AG04449 (cell line): Measurements from ENCODE around the gene LGALS3BP.

Experiments
- CTCF ChIA-PET: fragments of 350-600 bp; formaldehyde crosslinking; extraction: SDS; loops from one replicate; lab custom pipeline; 2021; ENCODE audit warnings: antibody characterized with exemption; lab: Yijun Ruan, JAX
- POLR2A ChIA-PET: fragments of 400-600, 350-600 bp; formaldehyde crosslinking; extraction: SDS; loops from one replicate; lab custom pipeline; 2020; ENCODE audit warnings: antibody characterized with exemption, inconsistent platforms; lab: Yijun Ruan, JAX
- DNase-seq: peaks from one replicate; pipeline ENCODE4 v3.0.0-alpha.2; 2010; ENCODE audit warnings: low read depth, low spot score
- H3K4me3 ChIP-seq: 2 replicates; pipeline ENCODE4 v1.5.1; 2011; ENCODE audit warnings: low read depth, mild to moderate bottlenecking, control low read depth, low read length
- CTCF ChIP-seq: IDR thresholded peaks from one replicate; pipeline ENCODE4 v1.5.1; 2011; ENCODE audit warnings: mild to moderate bottlenecking, moderate library complexity, low read length, control low read depth, inconsistent platforms; ENCODE audit not compliant: insufficient read depth; ENCODE audit errors: missing control alignments

LGALS3BP gene

DNA sequence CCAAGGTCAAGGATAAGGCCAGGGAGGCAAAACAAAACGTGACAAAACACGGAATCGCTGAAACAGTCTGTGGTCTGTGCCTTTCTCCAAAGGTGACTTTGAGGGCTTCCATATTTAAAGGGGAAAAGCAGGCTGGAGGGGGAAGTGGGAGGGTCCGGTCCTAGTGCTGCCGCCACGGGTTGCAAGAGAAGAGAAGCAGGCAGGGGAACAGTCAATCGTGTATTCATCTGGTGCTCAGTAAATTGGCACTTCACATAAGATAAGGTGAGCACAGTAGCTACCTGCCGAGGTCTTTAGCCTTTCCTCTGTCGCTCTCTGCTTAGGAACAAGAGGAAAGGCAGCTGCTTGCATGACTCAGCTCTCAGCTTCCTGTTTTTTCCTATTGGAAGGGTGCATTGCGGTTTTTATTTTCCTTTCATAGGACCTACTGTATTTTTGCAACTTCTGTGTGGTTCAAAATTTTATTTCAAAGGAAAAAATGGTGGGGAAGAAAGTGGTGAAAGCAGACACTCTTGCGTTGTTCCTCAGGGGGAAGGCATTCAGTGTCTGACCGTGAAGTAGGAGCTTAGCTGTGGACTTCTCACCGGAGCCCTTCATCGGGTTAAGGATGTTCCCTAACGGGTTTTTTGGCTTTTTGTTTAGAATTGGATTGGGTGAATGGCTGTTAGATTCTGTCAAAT, 7.1 kb upstream of the LGALS3BP start:
- H3K4me3 ChIP-seq = peak overlapping the region; percentile 42
- TF ChIP-seq CTCF = no peak
- POLR2A ChIA-PET = no interaction called here
- DNase-seq = no peak
- CTCF ChIA-PET = interaction anchor here (1.1 to 3.0 kb wide), 4 partner anchors 9 to 21 kb away, joined by 3 to 18 read pairs (median 4); no protein-coding TSS in a partner anchor

- ChIA-PET CTCF (interaction anchor here (1.0 to 3.0 kb wide), 4 partner anchors 9 to 15 kb away, joined by 3 to 18 read pairs (median 4); no protein-coding TSS in a partner anchor), POLR2A (no interaction called here)
- DNase-seq = no peak
- H3K4me3 ChIP-seq = no peak overlapping the region; the same call in 1 of the 2 replicates
- TF ChIP-seq CTCF = no peak
Measured at GRCh38 chr17:78986048-78986648, 6.4 kb upstream of the LGALS3BP start.

DNA sequence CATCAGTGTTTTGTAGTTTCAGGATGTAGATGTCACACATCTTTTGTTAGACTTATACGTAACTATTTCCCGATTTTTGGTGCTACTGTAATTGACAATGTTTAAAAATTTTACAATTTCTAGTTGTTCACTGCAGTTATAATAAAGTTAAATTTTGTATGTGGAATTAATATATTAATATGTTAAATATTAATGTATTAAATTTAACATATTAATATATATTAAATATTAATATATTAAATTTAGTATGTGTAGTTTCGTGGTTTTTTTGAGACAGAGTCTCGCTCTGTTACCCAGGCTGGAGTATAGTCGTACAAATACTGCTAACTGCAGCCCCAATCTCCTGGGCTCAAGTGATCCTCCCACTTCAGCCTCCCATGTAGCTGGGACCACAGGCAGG, 5.7 kb upstream of the LGALS3BP start:
- CTCF ChIA-PET = interaction anchor here (1.0 to 3.0 kb wide), 2 partner anchors 10 to 14 kb away, joined by 3 to 18 read pairs; no protein-coding TSS in a partner anchor
- POLR2A ChIA-PET = no interaction called here
- no peak for DNase-seq
- no peak for TF ChIP-seq CTCF
- H3K4me3 ChIP-seq = no peak overlapping the region

DNA sequence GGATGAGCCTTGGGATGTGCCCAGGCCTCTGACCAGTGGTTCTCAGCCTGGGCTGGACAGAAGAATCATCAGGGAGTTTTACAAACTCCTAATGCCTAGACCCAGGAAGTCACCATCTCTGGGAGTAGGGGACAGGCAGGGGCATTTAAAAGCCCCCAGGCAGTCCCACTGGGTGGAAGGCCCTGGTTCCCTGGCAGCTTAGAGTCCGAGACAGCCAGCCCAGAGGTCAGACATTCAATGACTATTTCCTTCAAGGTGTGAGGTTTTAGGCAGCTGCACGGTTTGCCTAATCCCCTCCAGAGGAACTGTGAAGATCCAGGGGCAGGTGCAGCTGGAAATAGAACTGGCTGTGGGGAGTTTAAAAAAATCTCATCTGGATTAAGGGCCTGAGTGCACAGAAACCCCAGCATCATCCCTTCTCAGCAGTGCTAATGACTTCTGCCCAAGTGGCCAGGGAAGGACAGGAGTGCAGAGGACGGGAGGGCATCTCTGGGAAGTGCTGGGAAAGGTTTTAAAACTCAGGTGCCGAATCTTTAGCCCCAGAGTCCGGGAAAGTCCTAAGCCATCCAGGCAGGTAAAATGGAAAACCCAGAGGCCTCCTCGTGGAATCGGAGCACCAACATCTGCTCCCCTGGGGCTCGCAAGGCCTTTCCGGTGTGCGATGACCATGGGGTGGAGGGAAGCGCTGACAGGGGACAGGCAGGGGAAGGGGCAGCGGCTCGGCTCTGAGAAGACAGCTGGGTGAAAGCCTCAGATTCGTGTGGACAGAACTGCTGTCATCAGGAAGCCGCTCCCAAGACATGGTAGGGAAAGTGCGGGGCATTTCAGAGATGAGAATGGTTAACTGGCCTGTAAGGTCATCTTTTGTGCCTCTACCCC, 1.5 kb upstream of the LGALS3BP start:
- no peak overlapping the region for H3K4me3 ChIP-seq
- CTCF ChIA-PET = interaction anchor here (1.0 to 5.3 kb wide), 3 partner anchors 10 to 116 kb away, joined by 7 to 35 read pairs (median 28); no protein-coding TSS in a partner anchor
- DNase-seq = no peak
- POLR2A ChIA-PET = no interaction called here
- no peak for TF ChIP-seq CTCF

GRCh38 chr17:78980624-78980972, 875 bp upstream of the LGALS3BP start:
- ChIA-PET CTCF (interaction anchor here (1.0 to 5.3 kb wide), 3 partner anchors 9 to 115 kb away, joined by 7 to 35 read pairs (median 28); no protein-coding TSS in a partner anchor), POLR2A (no interaction called here)
- no peak for TF ChIP-seq CTCF

More at GRCh38 chr17:78980624-78980972, 875 bp upstream of the LGALS3BP start:
- H3K4me3 ChIP-seq = no peak overlapping the region
- DNase-seq = no peak
